HepG2 (cell line): ENCODE data around the gene TMEM171. TPM values are rescaled to one million over a fixed set of nuclear protein-coding genes. Genes with fewer than 3 reads are reported as not detected.

ENCODE experiments used
- ATAC-seq: fragments of 200-7000 bp; cut with Tn5 transposase; 3 replicates; pipeline ENCODE4 v1.9.1; 2020; ENCODE audit warnings: mild to moderate bottlenecking, moderate library complexity
- BruUV-seq: library from RNA; stranded (reverse); fragments of 400-500 nt; replicated peaks from 2 replicates; lab custom pipeline; 2021; lab: Mats Ljungman, UMichigan
- CTCF ChIA-PET: fragments of 300-600 bp; formaldehyde crosslinking; extraction: SDS; loops from one replicate; lab custom pipeline; 2021; ENCODE audit warnings: low total read pairs, inconsistent platforms, low intra/inter-chr PET ratio; lab: Yijun Ruan, JAX
- POLR2A ChIA-PET: fragments of 350-600 bp; sonication (Branson Sonifier 250); formaldehyde crosslinking; loops from one replicate; lab custom pipeline; 2020; ENCODE audit warnings: antibody characterized with exemption, inconsistent platforms; lab: Yijun Ruan, JAX
- DNase-seq: peaks from one replicate; pipeline ENCODE4 v3.0.0-alpha.2; 2015; ENCODE audit warnings: low spot score
- FAIRE-seq: peaks from 3 replicates; lab custom pipeline; 2011; peaks lifted over from hg19 to GRCh38; lab: Jason Lieb, UNC
- H2AFZ ChIP-seq: one replicate; pipeline ENCODE4 v1.6.1; 2011; ENCODE audit warnings: low read length, inconsistent platforms
- H3K27ac ChIP-seq: fragments of 300-600 bp; 3 replicates; pipeline ENCODE4 v1.8.0; 2011; ENCODE audit warnings: mixed run types, mild to moderate bottlenecking, mixed read lengths, low read length, inconsistent platforms; ENCODE audit not compliant: insufficient read depth; ENCODE audit errors: extremely low read length
- H3K27me3 ChIP-seq, 2 experiments: fragments of 200-600 bp in 1 of 2; 2 replicates in 1 of 2; 3 replicates in 1 of 2; pipeline versions ENCODE4 v1.6.0 to v1.8.0; 2011; ENCODE audit warnings: low read length in 2 of 2, mild to moderate bottlenecking in 2 of 2, moderate library complexity in 2 of 2, inconsistent platforms in 1 of 2; ENCODE audit not compliant: insufficient read depth in 2 of 2, control insufficient read depth in 1 of 2
- H3K36me3 ChIP-seq, 2 experiments: fragments of 200-600 bp in 1 of 2; replicated peaks in 1 of 2; 2 replicates in 1 of 2; 3 replicates in 1 of 2; pipeline versions ENCODE4 v1.5.1 to v1.8.0; 2011; ENCODE audit warnings: low read length in 2 of 2, inconsistent platforms in 1 of 2; ENCODE audit not compliant: insufficient read depth in 2 of 2, control insufficient read depth in 1 of 2
- H3K4me1 ChIP-seq: 2 replicates; pipeline ENCODE4 v1.5.1; 2012; ENCODE audit warnings: low read length, inconsistent platforms; ENCODE audit not compliant: insufficient read depth
- H3K4me2 ChIP-seq: 2 replicates; pipeline ENCODE4 v1.6.0; 2011; ENCODE audit warnings: low read depth, low read length, inconsistent platforms
- H3K4me3 ChIP-seq, 3 experiments: fragments of 200-600 bp in 1 of 3; sonication (generic), shearing (Covaris generic) in 1 of 3; replicated peaks in 1 of 3; 2 replicates each; pipeline ENCODE4 v1.5.1; 2011 to 2016; ENCODE audit warnings: low read length in 3 of 3, inconsistent platforms in 2 of 3, low read depth in 2 of 3, mild to moderate bottlenecking in 2 of 3, control low read depth in 1 of 3, mixed read lengths in 1 of 3; ENCODE audit not compliant: insufficient read depth in 1 of 3
- H3K79me2 ChIP-seq: one replicate; pipeline ENCODE4 v1.6.1; 2011; ENCODE audit warnings: low read length, inconsistent platforms; ENCODE audit not compliant: insufficient read depth
- H3K9ac ChIP-seq: 2 replicates; pipeline ENCODE4 v1.6.0; 2011; ENCODE audit warnings: mild to moderate bottlenecking, low read depth, low read length, inconsistent platforms; ENCODE audit not compliant: insufficient read depth
- H3K9me3 ChIP-seq: 2 replicates; pipeline ENCODE4 v1.5.1; 2012; ENCODE audit warnings: mild to moderate bottlenecking, low read length
- H4K20me1 ChIP-seq: 2 replicates; pipeline ENCODE4 v1.6.0; 2011; ENCODE audit warnings: inconsistent platforms, mild to moderate bottlenecking, low read length, moderate library complexity; ENCODE audit not compliant: insufficient read depth
- BCLAF1 ChIP-seq: fragments of 450-650 bp; IDR thresholded peaks from 2 replicates; pipeline ENCODE4 v1.6.1; 2017; ENCODE audit warnings: mild to moderate bottlenecking
- ETS1 ChIP-seq: sonication (generic); formaldehyde crosslinking; IDR thresholded peaks from 2 replicates; pipeline ENCODE4 v1.4.0; 2020; ENCODE audit warnings: missing genetic modification reagents
- EZH2 ChIP-seq: conservative IDR thresholded peaks from 2 replicates; pipeline ENCODE4 v1.6.1; 2012; ENCODE audit warnings: mild to moderate bottlenecking, low read depth, low read length, moderate library complexity
- HNF1B ChIP-seq: sonication (generic); formaldehyde crosslinking; IDR thresholded peaks from 2 replicates; pipeline ENCODE4 v1.5.1; 2020; ENCODE audit warnings: mild to moderate bottlenecking, moderate library complexity, missing genetic modification reagents
- IRF9 ChIP-seq: sonication (generic); formaldehyde crosslinking; IDR thresholded peaks from 2 replicates; pipeline ENCODE4 v1.8.0; 2022; ENCODE audit warnings: missing genetic modification reagents, mild to moderate bottlenecking, borderline replicate concordance
- JUND ChIP-seq: sonication (generic); formaldehyde crosslinking; IDR thresholded peaks from 2 replicates; pipeline ENCODE4 v1.8.0; 2022; ENCODE audit warnings: mild to moderate bottlenecking, missing genetic modification reagents
- LCORL ChIP-seq, 2 experiments: fragments of 450-650 bp in 1 of 2; sonication (generic) in 1 of 2; formaldehyde crosslinking in 1 of 2; IDR thresholded peaks; 2 replicates each; pipeline versions ENCODE4 v1.5.0 to v1.6.1; 2017 to 2020; ENCODE audit warnings: antibody characterized with exemption in 1 of 2, missing genetic modification reagents in 1 of 2
- RFXANK ChIP-seq: IDR thresholded peaks from 2 replicates; pipeline ENCODE4 v1.6.1; 2016
- SMAD9 ChIP-seq: sonication (generic); formaldehyde crosslinking; IDR thresholded peaks from 2 replicates; pipeline ENCODE4 v1.5.1; 2020; ENCODE audit warnings: mild to moderate bottlenecking, missing genetic modification reagents
- TARDBP ChIP-seq: sonication (generic); formaldehyde crosslinking; IDR thresholded peaks from 2 replicates; pipeline ENCODE4 v1.8.0; 2022; ENCODE audit warnings: mild to moderate bottlenecking, missing genetic modification reagents
- ZFP36 ChIP-seq: fragments of 150-350 bp; IDR thresholded peaks from 2 replicates; pipeline ENCODE4 v1.6.1; 2018; ENCODE audit warnings: borderline replicate concordance, low read length, low read depth; ENCODE audit not compliant: partially characterized antibody
- ZNF121 ChIP-seq: sonication (generic); formaldehyde crosslinking; IDR thresholded peaks from 2 replicates; pipeline ENCODE4 v1.5.0; 2020; ENCODE audit warnings: mild to moderate bottlenecking, missing genetic modification reagents
- ZNF138 ChIP-seq: sonication (generic); formaldehyde crosslinking; IDR thresholded peaks from 2 replicates; pipeline ENCODE4 v1.5.0; 2020; ENCODE audit warnings: mild to moderate bottlenecking, low read depth, missing genetic modification reagents
- ZNF441 ChIP-seq: sonication (generic); formaldehyde crosslinking; IDR thresholded peaks from 2 replicates; pipeline ENCODE4 v1.7.0; 2021; ENCODE audit warnings: missing genetic modification reagents, borderline replicate concordance
- ZNF552 ChIP-seq: sonication (generic); formaldehyde crosslinking; IDR thresholded peaks from 2 replicates; pipeline ENCODE4 v1.9.0; 2022; ENCODE audit warnings: missing genetic modification reagents, mild to moderate bottlenecking, borderline replicate concordance
- ZNF589 ChIP-seq: sonication (generic); formaldehyde crosslinking; conservative IDR thresholded peaks from 2 replicates; pipeline ENCODE4 v1.8.0; 2022; ENCODE audit warnings: mild to moderate bottlenecking, moderate library complexity, missing genetic modification reagents
- ZNF816 ChIP-seq: sonication (generic); formaldehyde crosslinking; IDR thresholded peaks from 2 replicates; pipeline ENCODE4 v1.8.0; 2022; ENCODE audit warnings: missing genetic modification reagents, mild to moderate bottlenecking, borderline replicate concordance
- WGBS: methylation state at CpG from one replicate; pipeline ENCODE4 v1.1.6; 2017; ENCODE audit warnings: low lambda C conversion rate; 5-methylcytosine and 5-hydroxymethylcytosine counted together
- in situ Hi-C: cut with HindIII; loops from 2 replicates; pipeline ENCODE4 v1.10.0; 2017; ENCODE audit warnings: low pct_unique_long_range_greater_than_20kb; ENCODE audit not compliant: extremely low pct_ligation_motif_present
- intact Hi-C: fragments of 100-400 bp; cut with micrococcal nuclease; formaldehyde crosslinking; loops from one replicate; pipeline ENCODE4 v1.10.0; 2022; ENCODE audit not compliant: unreplicated experiment
- polyA plus RNA-seq, 8 experiments: library from polyadenylated mRNA; depleted of rRNA in 3 of 8; stranded (reverse) in 7 of 8; unstranded in 1 of 8; fragments of >200 nt; fragmentation: Illumina TruSeq in 4 of 8; extraction: Trizol in 4 of 8; gene quantifications; 2 replicates each; pipeline versions ENCODE4 v1.2.1 to v1.2.3, GENCODE V29; 2011 to 2016; ENCODE audit warnings: low read depth in 4 of 8, missing spikeins in 1 of 8, mixed read lengths in 1 of 8; ENCODE audit not compliant: insufficient read depth in 1 of 8
- total RNA-seq, 5 experiments: library from RNA; depleted of rRNA; stranded (reverse); fragments of >200 nt; fragmentation: Illumina TruSeq; extraction: Trizol; gene quantifications; 2 replicates each; pipeline ENCODE4 v1.2.3, GENCODE V29; 2016; ENCODE audit warnings: low read depth in 1 of 5
- TF ChIP-seq, protein P1 (sequence below): sonication (generic); formaldehyde crosslinking; conservative IDR thresholded peaks from 2 replicates; pipeline ENCODE4 v1.4.0; 2020; ENCODE audit warnings: missing genetic modification reagents

Gene TMEM171
- total and polyA plus RNA-seq, 2 of the 13 experiments (the other 11 are each of a cell fraction or from before 2014, with no cell fraction given) = 0.12 TPM; not detected in 1

GRCh38 chr5:73160239-73160671, 39.9 kb downstream of the TMEM171 start:
- no peak overlapping the region for H2AFZ ChIP-seq
- no peaks in the 10 kb centered on the region for H3K36me3 ChIP-seq
- DNase-seq (no peak), ATAC-seq (no peak), FAIRE-seq (no peak)
- no peaks in the 10 kb centered on the region for H4K20me1 ChIP-seq
- H3K4me1 ChIP-seq = no peaks in the 10 kb centered on the region
- no peak overlapping the region for H3K4me3 ChIP-seq
- no peaks in the 10 kb centered on the region for H3K79me2 ChIP-seq
- peaks cover 0 to 17% of the 10 kb centered on the region in 2 experiments; a peak in 2 of 5 replicates for H3K27me3 ChIP-seq
- H3K9me3 ChIP-seq = no peaks in the 10 kb centered on the region
- H3K9ac ChIP-seq = no peak overlapping the region
- WGBS = 40% methylated on average over 4 of the region's 4 CpGs
- ChIA-PET POLR2A (no interaction called here), CTCF (no interaction called here)
- intact Hi-C loops = no loop called here
- BruUV-seq = no TSS peak
- in situ Hi-C loops = no loop called here
- no peak overlapping the region for H3K27ac ChIP-seq
- no peak overlapping the region for H3K4me2 ChIP-seq
- TF ChIP-seq ZNF121 (CRISPR knock-in tag) = no peak
- TF ChIP-seq RFXANK (CRISPR knock-in tag) = no peak
- TF ChIP-seq LCORL (IDR thresholded peaks at IDR 0.05) = no peak
- TF ChIP-seq LCORL (CRISPR knock-in tag; IDR thresholded peaks at IDR 0.05) = no peak
- no peak for TF ChIP-seq ZNF138 (CRISPR knock-in tag)
- no peak for TF ChIP-seq ZNF441 (CRISPR knock-in tag)
- no peak for TF ChIP-seq HNF1B (CRISPR knock-in tag)
- TF ChIP-seq JUND (CRISPR knock-in tag) = no peak
- TF ChIP-seq, protein P1, sequence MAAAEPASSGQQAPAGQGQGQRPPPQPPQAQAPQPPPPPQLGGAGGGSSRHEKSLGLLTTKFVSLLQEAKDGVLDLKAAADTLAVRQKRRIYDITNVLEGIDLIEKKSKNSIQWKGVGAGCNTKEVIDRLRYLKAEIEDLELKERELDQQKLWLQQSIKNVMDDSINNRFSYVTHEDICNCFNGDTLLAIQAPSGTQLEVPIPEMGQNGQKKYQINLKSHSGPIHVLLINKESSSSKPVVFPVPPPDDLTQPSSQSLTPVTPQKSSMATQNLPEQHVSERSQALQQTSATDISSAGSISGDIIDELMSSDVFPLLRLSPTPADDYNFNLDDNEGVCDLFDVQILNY = no peak
- no peak for TF ChIP-seq BCLAF1
- no peak for TF ChIP-seq ETS1 (CRISPR knock-in tag)
- no peak for TF ChIP-seq ZNF816
- TF ChIP-seq ZNF589 (CRISPR knock-in tag) = no peak
- no peak for TF ChIP-seq ZFP36
- TF ChIP-seq TARDBP = no peak
- no peak for TF ChIP-seq ZNF552 (CRISPR knock-in tag)
- no peak for TF ChIP-seq EZH2
- TF ChIP-seq IRF9 = no peak
- no peak for TF ChIP-seq SMAD9
